ENCODE results near the gene HHAT.

DNA sequence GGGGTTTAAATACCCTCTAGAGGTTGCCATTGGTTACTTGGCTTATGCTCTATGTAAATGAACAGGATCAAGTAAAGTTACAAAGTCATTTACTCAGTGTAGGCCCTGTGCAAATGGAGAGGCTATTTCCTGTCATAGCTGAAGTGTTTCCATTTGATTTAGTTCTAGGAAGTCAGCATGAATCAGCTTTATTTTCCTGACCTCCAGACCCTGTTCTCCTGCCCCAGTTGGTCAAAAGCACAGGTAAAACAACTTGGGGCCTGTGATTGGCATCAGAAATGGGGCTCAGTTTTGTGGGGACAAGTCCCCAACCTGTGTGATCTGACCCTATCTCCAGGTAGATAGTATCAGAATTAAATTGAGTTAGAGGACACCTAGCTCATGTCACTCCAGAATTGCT, 239.9 kb downstream of the HHAT start:
- TF ChIP-seq GATA2 (IDR thresholded peaks at IDR 0.05; ENCODE audit: low read depth, low read length), result no peak
- no peak for TF ChIP-seq GATA3 (IDR thresholded peaks at IDR 0.05; ENCODE audit: low read depth, low read length)

All from SH-SY5Y (cell line).